Measurements from ENCODE around the gene NCKAP5.

The NCKAP5 gene

DNA sequence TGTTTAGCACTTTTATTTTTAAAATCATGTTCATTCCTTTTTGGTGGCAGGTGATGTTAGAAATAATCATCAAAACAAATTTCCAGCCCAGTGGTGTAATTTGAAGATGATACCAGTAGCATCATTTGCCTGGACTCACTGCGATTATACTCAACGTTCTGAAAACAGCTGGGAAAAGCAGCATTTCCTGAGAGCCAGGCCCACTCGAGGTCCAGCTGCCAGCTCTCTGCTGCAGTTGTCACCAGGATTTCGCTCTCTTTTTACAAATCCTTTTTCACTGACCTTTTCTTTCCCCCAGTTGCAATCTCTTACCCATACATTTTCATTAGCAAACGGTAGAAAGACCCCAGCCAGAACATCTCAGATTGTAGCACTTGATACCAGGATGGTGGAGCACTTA lies 787.6 kb downstream of the NCKAP5 start:
- no peak for TF ChIP-seq TEAD4 (IDR thresholded peaks at IDR 0.05)
- no peak for TF ChIP-seq TCF12 (IDR thresholded peaks at IDR 0.05; ENCODE audit: low read depth)
- no peak for TF ChIP-seq USF1 (IDR thresholded peaks at IDR 0.05)
- no peak for TF ChIP-seq TAF1 (IDR thresholded peaks at IDR 0.05; ENCODE audit: low read depth)
- TF ChIP-seq RAD21 (IDR thresholded peaks at IDR 0.05; ENCODE audit: low read depth): no peak
- TF ChIP-seq, protein P1, sequence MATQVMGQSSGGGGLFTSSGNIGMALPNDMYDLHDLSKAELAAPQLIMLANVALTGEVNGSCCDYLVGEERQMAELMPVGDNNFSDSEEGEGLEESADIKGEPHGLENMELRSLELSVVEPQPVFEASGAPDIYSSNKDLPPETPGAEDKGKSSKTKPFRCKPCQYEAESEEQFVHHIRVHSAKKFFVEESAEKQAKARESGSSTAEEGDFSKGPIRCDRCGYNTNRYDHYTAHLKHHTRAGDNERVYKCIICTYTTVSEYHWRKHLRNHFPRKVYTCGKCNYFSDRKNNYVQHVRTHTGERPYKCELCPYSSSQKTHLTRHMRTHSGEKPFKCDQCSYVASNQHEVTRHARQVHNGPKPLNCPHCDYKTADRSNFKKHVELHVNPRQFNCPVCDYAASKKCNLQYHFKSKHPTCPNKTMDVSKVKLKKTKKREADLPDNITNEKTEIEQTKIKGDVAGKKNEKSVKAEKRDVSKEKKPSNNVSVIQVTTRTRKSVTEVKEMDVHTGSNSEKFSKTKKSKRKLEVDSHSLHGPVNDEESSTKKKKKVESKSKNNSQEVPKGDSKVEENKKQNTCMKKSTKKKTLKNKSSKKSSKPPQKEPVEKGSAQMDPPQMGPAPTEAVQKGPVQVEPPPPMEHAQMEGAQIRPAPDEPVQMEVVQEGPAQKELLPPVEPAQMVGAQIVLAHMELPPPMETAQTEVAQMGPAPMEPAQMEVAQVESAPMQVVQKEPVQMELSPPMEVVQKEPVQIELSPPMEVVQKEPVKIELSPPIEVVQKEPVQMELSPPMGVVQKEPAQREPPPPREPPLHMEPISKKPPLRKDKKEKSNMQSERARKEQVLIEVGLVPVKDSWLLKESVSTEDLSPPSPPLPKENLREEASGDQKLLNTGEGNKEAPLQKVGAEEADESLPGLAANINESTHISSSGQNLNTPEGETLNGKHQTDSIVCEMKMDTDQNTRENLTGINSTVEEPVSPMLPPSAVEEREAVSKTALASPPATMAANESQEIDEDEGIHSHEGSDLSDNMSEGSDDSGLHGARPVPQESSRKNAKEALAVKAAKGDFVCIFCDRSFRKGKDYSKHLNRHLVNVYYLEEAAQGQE (IDR thresholded peaks at IDR 0.05; ENCODE audit: low read depth): no peak
- TF ChIP-seq CEBPB (IDR thresholded peaks at IDR 0.05): no peak
- TF ChIP-seq YY1 (IDR thresholded peaks at IDR 0.05; ENCODE audit: low read depth): no peak
- TF ChIP-seq FOXM1 (IDR thresholded peaks at IDR 0.05; ENCODE audit: borderline replicate concordance, low read depth): no peak
- no peak for TF ChIP-seq CREB1 (IDR thresholded peaks at IDR 0.05; ENCODE audit: low read depth)
- TF ChIP-seq MAX (IDR thresholded peaks at IDR 0.05): no peak
- TF ChIP-seq EGR1 (IDR thresholded peaks at IDR 0.05): no peak
- TF ChIP-seq EP300 (IDR thresholded peaks at IDR 0.05; ENCODE audit: borderline replicate concordance): no peak
- TF ChIP-seq ZBTB7A (IDR thresholded peaks at IDR 0.05; ENCODE audit: low read depth): no peak
- TF ChIP-seq NFIC (IDR thresholded peaks at IDR 0.05): no peak

DNA sequence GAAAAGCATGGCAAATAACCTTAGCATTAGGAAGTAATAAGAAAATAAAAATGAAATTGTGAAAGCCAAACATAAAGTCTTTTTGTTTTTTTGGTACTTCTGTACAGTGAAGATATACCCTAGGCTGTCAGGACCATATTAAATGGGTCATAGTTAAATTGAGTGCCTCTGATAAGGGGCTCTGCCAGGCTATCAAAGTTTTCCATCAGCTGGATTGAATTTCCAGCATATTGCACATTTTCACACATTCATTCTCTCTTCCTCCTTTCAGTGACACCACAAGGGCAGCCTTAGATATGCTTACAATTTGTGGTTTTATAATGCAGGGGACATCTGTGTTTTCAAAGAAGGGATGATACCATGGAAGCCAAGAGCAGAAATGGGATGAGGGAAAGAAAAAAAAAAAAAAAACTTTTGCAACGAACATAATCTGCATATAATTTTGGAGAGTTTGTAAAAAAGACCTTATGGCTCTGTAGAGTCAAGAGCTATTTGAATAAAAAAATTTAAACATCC lies 789.0 kb downstream of the NCKAP5 start:
- TF ChIP-seq EP300 (IDR thresholded peaks at IDR 0.05; ENCODE audit: borderline replicate concordance) (no peak), TCF12 (IDR thresholded peaks at IDR 0.05; ENCODE audit: low read depth) (no peak), MAX (IDR thresholded peaks at IDR 0.05) (no peak), EGR1 (IDR thresholded peaks at IDR 0.05) (no peak), TAF1 (IDR thresholded peaks at IDR 0.05; ENCODE audit: low read depth) (no peak), YY1 (IDR thresholded peaks at IDR 0.05; ENCODE audit: low read depth) (no peak), NFIC (IDR thresholded peaks at IDR 0.05) (no peak), RAD21 (IDR thresholded peaks at IDR 0.05; ENCODE audit: low read depth) (no peak), TEAD4 (IDR thresholded peaks at IDR 0.05) (no peak), FOXM1 (IDR thresholded peaks at IDR 0.05; ENCODE audit: borderline replicate concordance, low read depth) (no peak), CREB1 (IDR thresholded peaks at IDR 0.05; ENCODE audit: low read depth) (no peak), USF1 (IDR thresholded peaks at IDR 0.05) (no peak), CEBPB (IDR thresholded peaks at IDR 0.05) (no peak), ZBTB7A (IDR thresholded peaks at IDR 0.05; ENCODE audit: low read depth) (no peak)
- TF ChIP-seq, protein P1 (IDR thresholded peaks at IDR 0.05; ENCODE audit: low read depth): no peak

GRCh38 chr2:132776287-132776686 lies 792.0 kb downstream of the NCKAP5 start:
- TF ChIP-seq TEAD4 (IDR thresholded peaks at IDR 0.05) (no peak), EP300 (IDR thresholded peaks at IDR 0.05; ENCODE audit: borderline replicate concordance) (no peak), MAX (IDR thresholded peaks at IDR 0.05) (no peak), RAD21 (IDR thresholded peaks at IDR 0.05; ENCODE audit: low read depth) (no peak), TAF1 (IDR thresholded peaks at IDR 0.05; ENCODE audit: low read depth) (no peak), USF1 (IDR thresholded peaks at IDR 0.05) (no peak), YY1 (IDR thresholded peaks at IDR 0.05; ENCODE audit: low read depth) (no peak), ZBTB7A (IDR thresholded peaks at IDR 0.05; ENCODE audit: low read depth) (no peak), CEBPB (IDR thresholded peaks at IDR 0.05) (no peak), EGR1 (IDR thresholded peaks at IDR 0.05) (no peak), TCF12 (IDR thresholded peaks at IDR 0.05; ENCODE audit: low read depth) (no peak), NFIC (IDR thresholded peaks at IDR 0.05) (no peak), FOXM1 (IDR thresholded peaks at IDR 0.05; ENCODE audit: borderline replicate concordance, low read depth) (no peak), CREB1 (IDR thresholded peaks at IDR 0.05; ENCODE audit: low read depth) (no peak)
- TF ChIP-seq, protein P1 (IDR thresholded peaks at IDR 0.05; ENCODE audit: low read depth): no peak
